Thyroid gland (tissue), 4 donors: ENCODE results near the gene BSG. TPM values are rescaled to one million over a fixed set of nuclear protein-coding genes. Genes with fewer than 3 reads are reported as not detected.

ENCODE experiments used
- DNase-seq, 2 donors: peaks; one replicate each; pipeline ENCODE4 v3.0.0-alpha.2; 2019
- H3K27ac ChIP-seq, 3 donors: fragments of 200-600 bp; sonication (generic); 1 replicate in 2 of 3; 2 replicates in 1 of 3; pipeline ENCODE4 v1.5.1; 2016 to 2019; ENCODE audit warnings: mild to moderate bottlenecking in 1 of 3, moderate library complexity in 1 of 3
- H3K27me3 ChIP-seq: fragments of 200-600 bp; sonication (generic); one replicate; pipeline ENCODE4 v1.5.1; 2019
- H3K36me3 ChIP-seq, 2 donors: fragments of 200-600 bp; sonication (generic); one replicate each; pipeline ENCODE4 v1.5.1; 2016 to 2019
- H3K4me1 ChIP-seq, 2 donors: fragments of 200-600 bp; sonication (generic); one replicate each; pipeline ENCODE4 v1.5.1; 2017 to 2019
- H3K4me3 ChIP-seq, 3 donors: fragments of 200-600 bp; sonication (generic); replicated peaks in 1 of 3; 1 replicate in 2 of 3; 2 replicates in 1 of 3; pipeline ENCODE4 v1.5.1; 2016; ENCODE audit warnings: mild to moderate bottlenecking in 1 of 3
- H3K9me3 ChIP-seq: fragments of 200-600 bp; sonication (generic); one replicate; pipeline ENCODE4 v1.5.1; 2017
- CTCF ChIP-seq, 6 experiments: fragments of 200-600 bp in 3 of 6; fragments of 450-650 bp in 3 of 6; sonication (generic) in 3 of 6; IDR thresholded peaks; one replicate each; pipeline ENCODE4 v1.5.1; 2016 to 2019; ENCODE audit warnings: antibody characterized with exemption in 6 of 6, mild to moderate bottlenecking in 2 of 6, inconsistent platforms in 1 of 6, moderate library complexity in 1 of 6
- POLR2A ChIP-seq, 2 donors: fragments of 450-650 bp; IDR thresholded peaks; one replicate each; pipeline ENCODE4 v1.6.1; 2017; ENCODE audit warnings: antibody characterized with exemption in 2 of 2, mild to moderate bottlenecking in 2 of 2, moderate library complexity in 1 of 2
- WGBS, 2 donors: methylation state at CpG; one replicate each; pipeline ENCODE4 v1.1.5; 2017; 5-methylcytosine and 5-hydroxymethylcytosine counted together
- intact Hi-C: fragments of 100-400 bp; cut with DNase I; formaldehyde crosslinking; loops from one replicate; pipeline ENCODE4 v1.15.1; 2023
- total RNA-seq, 4 donors: library from RNA; depleted of rRNA; stranded (reverse); fragments of >200 nt; gene quantifications; one replicate each; pipeline ENCODE4 v1.2.3, GENCODE V29; 2016

Gene BSG
- total RNA-seq, 4 donors from 2014 or later: 349 to 702 (median 569) TPM

- Histone ChIP-seq H3K4me1 (no peaks in the 10 kb centered on the region), H3K27ac (no peak overlapping the region), H3K36me3 (no peaks in the 10 kb centered on the region), H3K9me3 (no peaks in the 10 kb centered on the region), H3K27me3 (no peaks in the 10 kb centered on the region), H3K4me3 (no peak overlapping the region)
- 76 to 82% methylated on average over 25 to 29 of the region's 31 CpGs for WGBS, 2 donors
- no peak for DNase-seq
- TF ChIP-seq POLR2A (IDR thresholded peaks at IDR 0.05) (no peak), CTCF (IDR thresholded peaks at IDR 0.05) (no peak)
- intact Hi-C loops: no loop called here
These were observed 15.6 kb upstream of the BSG start for GRCh38 chr19:556611-557382.

GRCh38 chr19:558770-559439 is 13.5 kb upstream of the BSG start:
- no peaks in the 10 kb centered on the region for H3K27me3 ChIP-seq
- no peak overlapping the region for H3K4me3 ChIP-seq
- no peaks in the 10 kb centered on the region for H3K36me3 ChIP-seq
- TF ChIP-seq CTCF (IDR thresholded peaks at IDR 0.05) (no peak), POLR2A (IDR thresholded peaks at IDR 0.05) (no peak)
- H3K27ac ChIP-seq: no peak overlapping the region
- no peak for DNase-seq
- 48 to 51% methylated on average over 14 to 21 of the region's 21 CpGs for WGBS, 2 donors
- intact Hi-C loops: no loop called here
- H3K4me1 ChIP-seq: no peaks in the 10 kb centered on the region
- H3K9me3 ChIP-seq: no peaks in the 10 kb centered on the region

- Histone ChIP-seq H3K27ac (no peak overlapping the region), H3K4me3 (no peak overlapping the region), H3K9me3 (no peaks in the 10 kb centered on the region), H3K4me1 (no peaks in the 10 kb centered on the region), H3K27me3 (no peaks in the 10 kb centered on the region), H3K36me3 (no peaks in the 10 kb centered on the region)
- intact Hi-C loops: no loop called here
- no peak for TF ChIP-seq POLR2A (IDR thresholded peaks at IDR 0.05)
- no peak for TF ChIP-seq CTCF (IDR thresholded peaks at IDR 0.05)
- no peak for DNase-seq
- WGBS, 2 donors: 72 to 75% methylated on average over 12 of the region's 12 CpGs
These were observed 12.3 kb upstream of the BSG start for GRCh38 chr19:560121-560520.

- TF ChIP-seq POLR2A (IDR thresholded peaks at IDR 0.05) (no peak), CTCF (IDR thresholded peaks at IDR 0.05) (no peak)
- no peaks in the 10 kb centered on the region for H3K9me3 ChIP-seq
- peaks cover 5% of the 10 kb centered on the region in 2 donors for H3K4me1 ChIP-seq
- WGBS, 2 donors: 84 to 90% methylated on average over 18 to 19 of the region's 19 CpGs
- no peak for DNase-seq
- intact Hi-C loops: no loop called here
- H3K4me3 ChIP-seq: no peak overlapping the region
- H3K27me3 ChIP-seq: no peaks in the 10 kb centered on the region
- no peaks in the 10 kb centered on the region for H3K36me3 ChIP-seq
- H3K27ac ChIP-seq: no peak overlapping the region
These were observed 6.0 kb upstream of the BSG start for GRCh38 chr19:566403-566802.

GRCh38 chr19:566844-567243 is 5.6 kb upstream of the BSG start:
- TF ChIP-seq CTCF (IDR thresholded peaks at IDR 0.05): no peak
- TF ChIP-seq POLR2A (IDR thresholded peaks at IDR 0.05): no peak
- H3K27ac ChIP-seq: no peak overlapping the region
- no peak overlapping the region for H3K4me3 ChIP-seq

More at GRCh38 chr19:566844-567243, 5.6 kb upstream of the BSG start:
- Histone ChIP-seq H3K36me3 (no peaks in the 10 kb centered on the region), H3K9me3 (no peaks in the 10 kb centered on the region), H3K27me3 (no peaks in the 10 kb centered on the region), H3K4me1 (peaks cover 5 to 7% of the 10 kb centered on the region in 2 donors)
- no peak for DNase-seq
- WGBS, 2 donors: 75 to 83% methylated on average over 16 of the region's 16 CpGs
- intact Hi-C loops: no loop called here
